Measurements from ENCODE around the gene LPCAT1.
"Not testable (repeated sequence)": the region's sequence is repeated elsewhere in the genome, so short reads cannot be mapped to it uniquely, and the experiment has no call there.

Gene LPCAT1

GRCh38 chr5:1507961-1508658 lies 15.7 kb downstream of the LPCAT1 start:
- DNase-seq: no peak

DNA sequence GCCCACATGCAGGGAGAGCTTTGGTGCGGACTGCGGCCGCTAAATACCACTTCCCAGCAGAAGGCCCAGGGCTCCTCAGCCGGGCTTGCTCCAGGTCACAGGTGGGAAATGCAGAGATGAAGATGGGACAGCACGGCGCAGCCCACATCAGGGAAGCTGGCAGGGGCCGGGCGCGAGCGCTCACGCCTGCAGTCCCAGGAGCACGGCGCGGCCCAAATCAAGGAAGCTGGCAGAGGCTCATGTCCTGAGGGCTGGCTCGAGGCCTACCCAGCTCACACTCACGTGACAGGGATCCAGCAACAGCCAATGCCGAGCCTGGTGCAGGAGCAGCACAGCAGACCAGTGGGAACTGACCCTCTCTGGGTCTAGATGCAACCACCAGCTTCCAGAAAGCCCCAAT lies 16.3 kb downstream of the LPCAT1 start:
- no peak for DNase-seq

DNA sequence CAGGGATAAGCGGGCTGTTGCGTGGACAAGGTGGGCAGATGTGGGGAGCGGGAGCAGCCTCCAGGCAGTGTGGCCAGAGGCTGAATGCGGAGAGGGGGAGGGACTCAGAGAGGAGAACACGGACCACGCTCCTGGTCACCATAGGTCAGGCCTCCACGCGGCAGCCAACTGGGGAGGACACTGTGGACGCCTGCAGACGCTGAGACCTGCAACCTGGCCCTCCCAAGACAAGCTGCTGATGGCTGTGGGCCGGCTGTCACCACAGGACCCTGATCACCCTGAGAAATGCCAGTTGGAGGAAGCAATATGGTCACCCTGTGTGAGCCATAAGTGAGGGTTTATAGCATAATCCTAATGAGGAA lies 16.8 kb downstream of the LPCAT1 start:
- no peak for DNase-seq

DNA sequence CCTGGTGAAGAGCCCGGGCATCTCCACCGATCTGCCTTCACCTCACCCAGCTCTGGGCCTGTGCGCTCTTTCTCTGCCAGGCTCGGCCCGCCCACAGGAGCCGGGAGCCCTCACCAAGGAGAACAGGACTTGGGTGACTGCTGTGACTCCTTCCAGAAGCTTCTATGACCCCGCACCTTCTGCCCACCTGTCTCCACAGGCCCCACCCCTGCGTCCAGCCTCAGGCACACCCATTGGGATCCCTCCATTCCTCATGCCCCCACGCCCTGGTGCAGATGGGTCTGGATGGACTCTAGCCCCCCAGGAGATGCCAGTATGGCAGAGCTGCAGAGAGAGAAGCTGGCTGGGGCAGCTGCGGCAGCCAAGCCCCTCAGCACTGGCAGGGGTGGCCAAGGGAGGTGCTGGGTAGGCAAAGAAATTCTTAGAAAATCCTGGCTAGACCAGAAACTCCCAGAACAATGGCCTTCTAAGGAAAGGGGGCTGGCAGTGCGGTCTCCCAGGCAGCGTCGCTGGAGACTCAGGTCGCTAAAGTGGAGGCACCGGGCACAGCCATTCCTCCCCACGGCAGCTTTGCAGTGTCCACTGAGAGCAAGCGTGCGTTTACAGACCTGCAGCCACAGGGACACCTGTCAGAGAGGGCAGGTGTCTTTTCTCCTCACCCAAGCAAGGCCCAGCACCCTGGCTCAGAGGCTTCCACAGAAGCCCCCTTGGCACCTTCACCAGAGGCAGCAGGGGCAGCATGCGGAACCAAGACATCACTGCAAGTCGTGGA lies 17.3 kb downstream of the LPCAT1 start:
- no peak for DNase-seq

- no peak for DNase-seq
Measured at GRCh38 chr5:1505506-1506241, 18.1 kb downstream of the LPCAT1 start.

- not testable (repeated sequence) for DNase-seq
Measured at GRCh38 chr5:1505089-1505488, 18.7 kb downstream of the LPCAT1 start.

DNA sequence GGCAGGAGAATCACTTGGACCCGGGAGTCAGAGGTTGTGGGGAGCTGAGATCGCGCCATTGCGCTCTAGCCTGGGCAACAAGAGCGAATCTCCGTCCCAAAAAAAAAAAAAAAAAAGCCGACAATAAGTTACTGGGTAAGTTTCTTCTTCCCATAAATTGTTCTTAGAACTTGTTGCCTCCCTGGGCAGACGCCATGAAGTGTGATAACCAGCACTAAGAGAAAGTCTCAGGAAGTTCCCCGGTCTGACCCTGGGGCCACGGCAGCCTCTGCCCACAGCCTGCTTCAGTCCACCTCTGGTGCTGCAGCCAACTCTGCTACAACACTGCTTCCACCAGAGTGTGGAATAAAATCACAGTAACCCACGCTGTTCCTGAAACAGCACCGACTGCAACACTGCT lies 19.1 kb downstream of the LPCAT1 start:
- DNase-seq: no peak

DNA sequence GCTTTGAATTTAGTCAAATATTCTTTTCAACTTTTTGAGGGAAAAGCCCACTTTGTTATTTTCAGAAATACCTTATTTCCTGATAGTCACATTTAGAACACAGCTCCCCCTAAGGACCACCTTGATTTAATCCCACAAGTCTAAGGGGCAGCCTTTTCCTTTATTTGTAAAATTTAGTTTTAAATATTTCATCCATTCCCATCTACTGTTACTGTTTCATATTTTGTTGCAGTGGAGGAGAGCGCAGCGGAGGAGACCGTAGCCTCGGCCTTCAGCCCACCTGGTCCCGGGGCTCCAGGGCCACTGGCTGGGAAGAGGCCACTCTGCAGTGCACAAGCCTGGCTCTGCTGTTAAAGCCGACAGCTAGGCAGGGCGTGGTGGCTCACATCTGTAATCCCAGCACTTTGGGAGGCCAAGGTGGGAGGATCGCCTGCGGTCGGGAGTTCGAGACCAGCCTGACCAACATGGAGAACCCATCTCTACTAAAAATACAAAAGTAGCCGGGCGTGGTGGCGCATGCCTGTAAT lies 19.6 kb downstream of the LPCAT1 start:
- no peak for DNase-seq

- no peak for DNase-seq
Measured at GRCh38 chr5:1503241-1504068, 20.3 kb downstream of the LPCAT1 start.

- DNase-seq: no peak
Measured at GRCh38 chr5:1502737-1503120, 21.0 kb downstream of the LPCAT1 start.

DNA sequence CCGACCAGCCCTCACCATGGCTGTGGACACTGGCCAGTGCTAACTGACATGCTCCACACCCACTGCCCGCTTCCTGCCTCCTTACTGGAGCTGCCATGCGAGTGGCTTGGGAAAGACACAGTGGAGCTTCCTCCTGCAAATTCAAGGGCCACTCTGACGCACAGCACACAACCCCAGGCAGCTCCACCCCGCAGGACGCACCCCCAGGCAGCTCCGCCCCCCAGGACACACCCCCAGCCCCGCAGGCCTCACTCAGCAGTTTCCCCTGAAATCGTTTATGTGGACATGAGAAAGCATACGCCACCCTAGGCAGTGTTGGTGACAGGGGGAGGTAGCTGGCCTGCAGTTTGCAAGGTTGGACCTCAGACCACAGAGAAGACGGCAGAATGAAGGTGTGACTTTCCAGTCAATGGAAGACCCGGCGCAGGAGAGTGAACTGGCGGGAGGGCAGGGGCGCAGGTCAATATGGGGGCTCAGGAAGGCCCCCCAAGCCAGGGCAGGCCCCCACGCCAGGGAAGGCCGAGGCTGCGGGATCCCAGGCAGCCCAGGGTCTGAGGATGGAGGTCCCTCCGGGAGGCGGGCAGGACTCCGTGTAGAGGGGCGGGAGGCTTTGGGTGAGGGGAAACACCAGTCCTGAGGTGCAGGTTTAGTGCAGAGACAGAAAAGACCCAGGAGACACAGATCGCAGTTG lies 21.6 kb downstream of the LPCAT1 start:
- DNase-seq: no peak

GRCh38 chr5:1501372-1502045 lies 22.3 kb downstream of the LPCAT1 start:
- no peak for DNase-seq

- no peak for DNase-seq
Measured at GRCh38 chr5:1500411-1501091, 23.2 kb downstream of the LPCAT1 start.

DNA sequence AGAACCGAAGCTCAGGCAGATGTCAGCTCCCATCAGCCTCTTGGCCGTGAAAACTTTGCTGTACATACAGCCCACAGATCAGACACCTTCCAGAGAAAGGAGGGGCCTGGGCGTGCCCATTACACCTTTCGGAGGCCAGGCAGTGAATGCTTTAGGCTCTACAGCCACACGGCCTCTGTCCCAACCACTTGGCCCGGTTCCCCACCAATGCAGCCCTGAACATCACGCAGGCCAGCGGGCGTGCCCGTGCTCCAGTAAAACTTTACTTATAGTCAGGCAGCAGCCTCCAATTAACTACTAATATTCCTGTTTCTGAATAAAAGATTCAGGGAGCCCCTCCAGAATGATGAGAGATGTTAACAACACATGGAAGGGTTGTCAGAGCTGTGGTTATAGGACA lies 23.9 kb downstream of the LPCAT1 start:
- DNase-seq: no peak

- no peak for DNase-seq
Measured at GRCh38 chr5:1498623-1499416, 24.9 kb downstream of the LPCAT1 start.

DNA sequence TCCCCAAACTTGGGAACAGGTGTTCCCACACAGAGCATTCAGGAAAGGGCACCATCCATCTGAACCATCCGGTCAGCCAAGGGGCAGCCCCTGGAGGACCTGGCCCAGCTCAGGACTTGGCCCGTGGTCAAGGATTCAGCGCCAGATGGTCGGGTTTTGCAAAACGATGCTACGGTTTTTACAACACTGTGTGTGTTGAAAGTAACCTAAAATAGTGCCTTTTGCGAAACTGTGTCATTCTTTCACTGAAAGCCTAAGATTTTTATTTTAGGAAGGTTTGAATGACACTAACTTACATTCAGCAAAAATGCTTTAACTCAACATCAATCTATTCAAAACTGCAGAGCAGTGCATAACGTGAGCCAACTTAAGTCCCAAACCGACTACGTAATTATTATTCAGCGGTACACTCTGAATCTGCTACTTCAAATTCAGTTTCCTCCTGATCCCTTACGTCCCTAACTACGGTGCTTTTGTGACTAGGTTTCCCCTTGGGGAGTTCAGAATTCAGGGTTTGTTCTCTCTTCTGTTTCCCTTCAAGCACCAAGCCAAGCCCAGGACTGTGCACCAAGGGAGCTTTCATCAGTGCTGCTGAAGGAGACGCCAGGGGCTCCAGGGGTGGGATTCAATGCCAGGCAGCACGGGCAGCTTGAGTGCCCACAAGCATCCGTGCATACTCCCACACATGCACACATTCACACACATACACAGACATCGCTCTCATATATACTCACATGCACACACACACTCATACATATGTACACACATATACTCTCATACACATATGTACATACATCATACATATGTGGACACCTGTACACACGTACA lies 25.8 kb downstream of the LPCAT1 start:
- DNase-seq: no peak

DNA sequence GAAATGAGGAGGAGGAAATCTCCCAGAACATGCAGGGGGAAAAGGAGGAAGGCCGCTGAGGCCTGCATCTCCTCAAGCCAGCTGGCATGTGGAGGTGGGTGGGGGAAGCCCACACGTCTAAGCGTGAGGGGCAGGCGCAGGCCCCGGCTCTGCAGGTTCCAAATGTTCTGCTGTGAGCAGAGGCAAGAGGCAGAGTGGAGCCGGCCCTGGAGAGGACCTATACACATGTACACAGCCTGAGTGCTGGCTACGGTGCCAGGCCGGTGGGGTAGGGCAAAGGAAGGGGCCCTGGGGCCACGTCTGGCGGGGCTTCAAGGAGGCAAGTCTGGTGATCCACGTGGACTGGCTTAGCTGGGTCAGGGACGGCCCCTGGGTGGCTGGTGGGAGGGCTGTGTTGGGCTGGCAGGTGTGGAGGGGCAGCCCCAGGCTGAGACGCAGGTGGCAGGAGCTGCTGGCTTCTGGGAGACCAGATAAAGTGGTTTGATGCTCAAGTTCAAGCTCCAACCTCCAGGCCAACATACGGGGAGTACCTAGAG lies 26.4 kb downstream of the LPCAT1 start:
- DNase-seq: no peak

DNA sequence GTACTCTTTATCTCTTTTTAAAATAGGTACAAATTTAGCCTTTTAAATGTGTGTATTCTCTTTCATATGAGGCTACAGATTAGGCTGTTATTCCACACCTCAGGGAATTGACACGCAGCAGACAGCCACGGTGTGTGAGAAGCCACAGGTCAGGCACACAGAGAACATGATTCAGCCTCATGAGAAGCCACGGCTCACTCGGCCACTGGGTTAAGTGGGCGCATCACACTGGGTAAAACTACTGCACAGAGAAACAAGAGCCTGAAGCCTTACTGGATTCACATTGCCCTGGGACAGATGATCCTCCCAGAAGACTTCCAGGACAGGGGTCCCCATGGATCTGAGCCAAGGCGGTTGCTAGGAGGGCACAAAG lies 28.2 kb downstream of the LPCAT1 start:
- DNase-seq: no peak

Data from NCI-H1048 (cell line).